ENCODE results near the gene DDIT3.

GRCh38 chr12:57546438-57547287 is 26.3 kb upstream of the DDIT3 start, which contains the start of gene DCTN2:
- TF ChIP-seq EZH2 (IDR thresholded peaks at IDR 0.05; ENCODE audit: insufficient read depth, poor library complexity, severe bottlenecking), result no peak
- TF ChIP-seq EZH2phosphoT487 (IDR thresholded peaks at IDR 0.05; ENCODE audit: insufficient read depth, low read depth), result no peak

All from GM23248 (cell line).